Measurements from ENCODE around the gene SPAG6.

SPAG6 gene

DNA sequence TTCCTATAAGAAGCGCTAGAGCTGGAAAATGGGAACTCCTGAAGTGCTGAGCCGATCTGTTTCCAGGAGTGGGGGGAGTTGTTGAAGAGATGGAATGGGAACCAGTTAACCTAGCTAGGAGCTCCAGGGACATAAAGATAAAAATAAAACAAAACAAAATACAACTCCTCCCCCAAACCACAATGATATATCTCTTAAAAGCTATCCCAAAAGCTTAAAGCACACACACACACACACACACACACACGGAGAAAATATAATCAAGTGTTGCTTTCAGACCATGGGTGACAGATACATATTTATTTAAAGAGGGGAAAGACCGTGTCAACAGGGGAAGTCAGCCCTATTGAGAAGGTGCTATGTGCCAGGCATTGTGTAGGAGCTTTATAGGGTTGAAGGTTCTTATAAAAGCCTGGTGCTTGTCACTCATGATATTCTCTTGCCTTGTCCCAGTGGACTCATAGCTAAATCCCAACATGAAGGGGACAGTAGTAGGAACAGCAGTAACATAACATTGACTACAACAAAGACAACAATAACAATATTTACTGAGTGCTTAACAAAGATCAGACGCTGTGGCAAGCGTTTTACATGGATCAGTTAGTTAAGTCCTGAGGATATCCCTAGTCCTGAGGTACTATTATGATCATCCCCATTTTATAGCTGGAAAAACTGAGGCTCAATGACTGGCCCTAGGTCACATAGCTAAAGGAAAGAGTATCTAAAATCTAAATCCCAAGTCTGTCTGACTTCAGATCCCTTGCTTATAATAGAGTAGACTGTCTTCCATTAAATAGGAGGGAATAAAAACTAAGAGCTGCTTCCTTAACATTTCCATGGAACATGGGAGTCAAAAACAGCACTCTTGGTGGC, 115.5 kb downstream of the SPAG6 start:
- Histone ChIP-seq H3K9ac (ENCODE audit: low read length in 2 of 2) (no peak overlapping the region), H3K9me3 (ENCODE audit: control insufficient read depth in 2 of 2, low read length in 2 of 2) (no peaks in the 10 kb centered on the region), H3K36me3 (ENCODE audit: control insufficient read depth in 2 of 2, insufficient read depth in 2 of 2, low read length in 2 of 2) (no peaks in the 10 kb centered on the region), H3K27me3 (ENCODE audit: control insufficient read depth in 1 of 2, insufficient read depth in 2 of 2, low read length in 2 of 2) (peaks cover 2 to 3% of the 10 kb centered on the region in 2 donors), H3K27ac (ENCODE audit: low read length) (no peak overlapping the region), H3K4me3 (ENCODE audit: low read length in 2 of 2) (no peak overlapping the region), H3K4me1 (ENCODE audit: control insufficient read depth, insufficient read depth, low read length) (no peaks in the 10 kb centered on the region)

- Histone ChIP-seq H3K27ac (ENCODE audit: low read length) (no peak overlapping the region), H3K9ac (ENCODE audit: low read length in 2 of 2) (no peak overlapping the region), H3K36me3 (ENCODE audit: control insufficient read depth in 2 of 2, insufficient read depth in 2 of 2, low read length in 2 of 2) (no peaks in the 10 kb centered on the region), H3K9me3 (ENCODE audit: control insufficient read depth in 2 of 2, low read length in 2 of 2) (no peaks in the 10 kb centered on the region), H3K27me3 (ENCODE audit: control insufficient read depth in 1 of 2, insufficient read depth in 2 of 2, low read length in 2 of 2) (peaks cover 2 to 3% of the 10 kb centered on the region in 2 donors), H3K4me1 (ENCODE audit: control insufficient read depth, insufficient read depth, low read length) (no peaks in the 10 kb centered on the region), H3K4me3 (ENCODE audit: low read length in 2 of 2) (no peak overlapping the region)
Measured at GRCh38 chr10:22461891-22462290, 116.6 kb downstream of the SPAG6 start.

- Histone ChIP-seq H3K36me3 (ENCODE audit: control insufficient read depth in 2 of 2, insufficient read depth in 2 of 2, low read length in 2 of 2) (no peaks in the 10 kb centered on the region), H3K4me1 (ENCODE audit: control insufficient read depth, insufficient read depth, low read length) (no peaks in the 10 kb centered on the region), H3K4me3 (ENCODE audit: low read length in 2 of 2) (no peak overlapping the region), H3K9me3 (ENCODE audit: control insufficient read depth in 2 of 2, low read length in 2 of 2) (no peaks in the 10 kb centered on the region), H3K27me3 (ENCODE audit: control insufficient read depth in 1 of 2, insufficient read depth in 2 of 2, low read length in 2 of 2) (peaks cover 2 to 3% of the 10 kb centered on the region in 2 donors), H3K9ac (ENCODE audit: low read length in 2 of 2) (no peak overlapping the region), H3K27ac (ENCODE audit: low read length) (no peak overlapping the region)
Measured at GRCh38 chr10:22463255-22463654, 118.0 kb downstream of the SPAG6 start.

GRCh38 chr10:22464966-22465629, 119.8 kb downstream of the SPAG6 start:
- Histone ChIP-seq H3K4me1 (ENCODE audit: control insufficient read depth, insufficient read depth, low read length) (no peaks in the 10 kb centered on the region), H3K36me3 (ENCODE audit: control insufficient read depth in 2 of 2, insufficient read depth in 2 of 2, low read length in 2 of 2) (no peaks in the 10 kb centered on the region), H3K27ac (ENCODE audit: low read length) (no peak overlapping the region), H3K9me3 (ENCODE audit: control insufficient read depth in 2 of 2, low read length in 2 of 2) (no peaks in the 10 kb centered on the region), H3K4me3 (ENCODE audit: low read length in 2 of 2) (no peak overlapping the region), H3K9ac (ENCODE audit: low read length in 2 of 2) (no peak overlapping the region), H3K27me3 (ENCODE audit: control insufficient read depth in 1 of 2, insufficient read depth in 2 of 2, low read length in 2 of 2) (peaks cover 2 to 3% of the 10 kb centered on the region in 2 donors)

DNA sequence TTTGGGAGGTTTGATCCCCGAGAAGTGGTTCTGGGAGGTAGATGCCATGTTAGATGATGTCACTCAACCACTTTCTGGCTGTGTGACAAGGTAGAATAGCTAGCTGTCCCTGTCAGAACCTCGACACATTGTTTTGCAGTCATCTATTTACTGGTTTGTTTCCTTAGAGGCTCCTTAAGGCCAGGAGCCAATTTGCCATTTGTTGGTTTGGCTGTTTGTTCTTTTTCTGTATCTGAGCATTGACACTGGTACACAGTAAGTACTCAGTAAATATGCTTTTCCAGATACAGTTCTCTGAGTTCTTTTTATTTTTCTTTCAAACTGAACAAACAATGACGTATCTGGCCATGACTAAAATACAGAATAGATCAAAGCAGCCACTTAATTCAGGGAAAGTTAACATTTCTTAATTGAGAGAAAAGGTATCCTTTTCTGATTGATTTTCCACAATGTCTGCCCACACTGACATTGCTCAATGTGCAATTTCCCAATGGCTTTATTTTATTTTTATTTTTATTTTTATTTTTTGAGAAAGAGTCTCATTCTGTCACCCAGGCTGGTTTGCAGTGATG, 121.6 kb downstream of the SPAG6 start:
- no peak overlapping the region for H3K27ac ChIP-seq (ENCODE audit: low read length)
- no peak overlapping the region for H3K9ac ChIP-seq (ENCODE audit: low read length in 2 of 2)
- H3K4me1 ChIP-seq (ENCODE audit: control insufficient read depth, insufficient read depth, low read length) = no peaks in the 10 kb centered on the region
- peaks cover 0 to 2% of the 10 kb centered on the region in 2 donors for H3K27me3 ChIP-seq (ENCODE audit: control insufficient read depth in 1 of 2, insufficient read depth in 2 of 2, low read length in 2 of 2)
- H3K9me3 ChIP-seq (ENCODE audit: control insufficient read depth in 2 of 2, low read length in 2 of 2) = no peaks in the 10 kb centered on the region
- H3K4me3 ChIP-seq (ENCODE audit: low read length in 2 of 2) = no peak overlapping the region
- no peaks in the 10 kb centered on the region for H3K36me3 ChIP-seq (ENCODE audit: control insufficient read depth in 2 of 2, insufficient read depth in 2 of 2, low read length in 2 of 2)
